Renal pelvis (tissue), 4 donors: ENCODE data around the gene SCD. TPM values are rescaled to one million over a fixed set of nuclear protein-coding genes. Genes with fewer than 3 reads are reported as not detected.

Experiments
- DNase-seq: peaks from one replicate; pipeline ENCODE4 v3.0.0-alpha.2; 2013
- polyA plus RNA-seq, 3 donors: library from polyadenylated mRNA; unstranded; fragments of 120-200 nt; gene quantifications; one replicate each; pipeline ENCODE4 v1.2.1, GENCODE V29; 2013; ENCODE audit not compliant: insufficient read length in 3 of 3

Gene SCD
- polyA plus RNA-seq, 3 donors: 42.6 to 51.5 (median 45.8) TPM

DNA sequence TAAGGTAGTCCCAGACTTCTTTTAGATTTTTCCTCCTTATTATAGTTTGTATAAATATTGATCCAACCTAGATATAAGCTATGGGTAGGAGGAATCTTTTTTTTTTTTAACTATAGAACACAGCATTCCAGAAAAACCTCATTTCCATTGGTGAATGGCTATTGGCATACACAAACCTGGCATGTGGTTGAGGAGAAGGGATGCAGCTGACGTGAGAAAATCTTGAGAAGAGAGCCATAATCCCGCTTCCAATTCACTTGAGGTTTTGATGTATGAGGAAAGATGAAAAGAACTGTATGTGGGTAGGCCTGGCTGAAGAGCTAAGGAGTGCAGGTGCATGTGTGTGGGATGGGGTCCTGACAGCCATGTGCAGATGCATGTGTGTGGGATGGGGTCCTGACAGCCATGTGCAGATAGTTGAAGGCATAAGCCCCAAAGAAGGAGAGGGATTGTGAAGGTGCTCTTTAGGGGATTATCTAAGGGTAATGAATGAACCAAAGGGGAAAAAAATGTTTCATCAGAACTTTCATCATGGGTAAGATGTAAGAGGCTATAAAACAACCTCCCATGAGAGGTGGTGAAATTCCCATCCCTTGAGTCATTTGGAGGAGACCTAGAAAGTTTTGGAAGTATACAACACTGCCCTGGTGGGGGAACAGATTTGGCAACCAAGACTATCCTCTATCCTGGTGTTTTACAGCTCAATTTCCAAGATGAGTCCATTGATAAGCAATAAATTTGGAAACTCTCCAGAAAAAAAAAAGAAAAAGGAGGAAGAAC is 13.2 kb upstream of the SCD start:
- DNase-seq: no peak

DNA sequence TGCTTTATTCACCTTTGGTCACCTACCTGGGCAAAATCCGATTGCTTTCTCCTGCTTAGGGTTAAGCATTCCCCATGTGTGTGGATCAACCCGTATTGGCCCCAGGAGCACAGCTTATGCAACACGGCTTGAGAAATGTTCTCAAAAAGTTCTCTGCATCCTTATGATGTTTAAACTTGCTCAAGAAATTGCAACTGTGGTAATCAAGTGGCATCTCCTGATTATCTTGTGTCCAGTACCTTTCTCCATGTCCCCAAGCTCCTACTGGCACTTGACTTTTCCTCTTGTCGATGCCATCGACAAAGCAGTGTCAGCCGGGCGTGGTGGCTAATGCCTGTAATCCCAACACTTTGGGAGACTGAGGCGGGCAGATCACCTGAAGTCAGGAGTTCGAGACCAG is 12.3 kb upstream of the SCD start:
- DNase-seq: no peak

DNA sequence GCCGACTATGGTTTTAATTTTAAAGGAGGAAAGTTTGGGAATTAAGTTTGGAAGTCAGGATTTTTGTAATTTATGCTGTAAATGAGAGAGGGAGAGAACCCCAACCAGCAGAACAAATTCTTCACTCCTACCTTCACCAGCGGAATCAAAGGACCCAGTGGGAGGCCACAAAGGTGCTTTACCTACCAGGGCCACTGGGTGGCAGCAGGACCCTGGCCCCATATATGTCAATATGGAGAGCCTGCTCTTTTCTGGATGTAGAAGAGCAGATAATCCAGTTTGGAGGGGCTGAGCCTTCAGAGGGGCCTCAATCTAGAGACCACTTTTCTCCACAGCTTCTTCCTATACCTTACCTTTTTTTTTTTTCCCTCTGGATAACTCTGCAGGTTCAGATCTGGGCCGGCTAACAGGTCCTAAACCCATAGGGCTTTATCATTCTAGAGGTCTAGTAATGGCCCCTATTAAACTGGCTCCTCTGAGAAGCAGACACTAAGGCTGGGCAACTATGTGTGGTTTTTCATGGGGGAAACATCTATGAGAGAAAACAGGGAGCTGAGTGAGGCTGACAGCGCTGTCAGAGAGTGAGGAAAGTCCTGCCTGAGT is 8.5 kb upstream of the SCD start:
- peak; percentile 45 for DNase-seq

DNA sequence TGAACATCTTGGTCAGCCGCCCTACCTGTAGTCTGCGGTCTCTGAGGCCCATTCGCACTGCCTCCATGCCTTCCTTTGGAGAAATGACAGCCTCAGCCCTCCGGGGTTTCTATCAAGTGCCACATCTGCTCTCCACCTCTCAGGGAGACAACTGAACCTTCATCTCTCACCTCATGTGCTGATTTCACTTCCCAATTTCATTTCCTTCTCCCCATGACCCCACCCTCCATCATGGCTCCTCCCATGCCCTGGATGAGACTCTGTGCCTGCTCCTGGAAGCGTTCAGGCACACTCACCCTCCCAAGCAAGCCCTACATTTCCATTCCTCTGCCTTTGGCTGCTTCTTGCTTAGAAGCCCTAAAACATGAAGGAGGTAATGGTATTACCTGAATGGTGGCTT is 7.8 kb upstream of the SCD start:
- no peak for DNase-seq

DNA sequence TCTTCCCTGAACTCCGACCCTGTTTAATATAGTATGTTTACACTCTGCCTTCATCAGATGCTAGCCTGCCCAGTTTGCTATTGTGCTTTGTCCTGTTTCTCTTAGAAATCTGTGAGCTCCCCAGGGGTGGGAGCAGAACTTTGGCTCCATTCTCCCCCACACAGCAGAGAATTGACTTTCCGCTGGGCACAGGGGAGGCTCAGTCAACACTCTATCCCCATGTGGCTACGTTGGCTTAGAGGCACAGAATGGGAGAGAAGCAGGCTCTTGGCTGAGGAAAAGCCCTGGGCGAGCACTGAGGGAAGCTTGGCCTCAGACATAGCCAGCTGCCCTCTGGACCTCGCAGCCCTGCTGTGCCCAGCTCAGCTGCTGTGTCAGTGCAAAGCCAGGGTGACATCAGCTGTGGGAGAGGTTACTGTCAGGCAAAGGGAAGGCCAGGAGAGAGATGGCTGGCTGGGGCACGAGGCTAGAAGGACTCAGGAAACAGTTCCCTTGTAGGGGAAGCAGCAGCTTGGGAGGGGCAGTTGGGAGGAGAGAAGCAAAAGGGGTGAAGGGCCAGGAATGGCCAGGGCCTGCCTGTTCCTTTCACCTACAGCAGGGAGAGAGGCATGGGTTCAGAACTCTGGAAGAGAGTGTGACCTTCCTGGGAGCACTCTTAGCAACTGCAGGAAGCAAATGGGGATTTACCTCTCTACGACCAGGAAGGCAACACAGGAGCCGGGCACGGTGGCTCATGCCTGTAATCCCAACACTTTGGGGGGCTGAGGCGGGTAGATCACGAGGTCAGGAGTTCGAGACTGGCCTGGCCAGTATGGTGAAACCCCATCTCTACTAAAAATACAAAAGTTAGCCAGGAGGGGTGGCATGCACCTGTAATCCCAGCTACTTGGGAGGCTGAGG is 5.8 kb upstream of the SCD start:
- DNase-seq: no peak

DNA sequence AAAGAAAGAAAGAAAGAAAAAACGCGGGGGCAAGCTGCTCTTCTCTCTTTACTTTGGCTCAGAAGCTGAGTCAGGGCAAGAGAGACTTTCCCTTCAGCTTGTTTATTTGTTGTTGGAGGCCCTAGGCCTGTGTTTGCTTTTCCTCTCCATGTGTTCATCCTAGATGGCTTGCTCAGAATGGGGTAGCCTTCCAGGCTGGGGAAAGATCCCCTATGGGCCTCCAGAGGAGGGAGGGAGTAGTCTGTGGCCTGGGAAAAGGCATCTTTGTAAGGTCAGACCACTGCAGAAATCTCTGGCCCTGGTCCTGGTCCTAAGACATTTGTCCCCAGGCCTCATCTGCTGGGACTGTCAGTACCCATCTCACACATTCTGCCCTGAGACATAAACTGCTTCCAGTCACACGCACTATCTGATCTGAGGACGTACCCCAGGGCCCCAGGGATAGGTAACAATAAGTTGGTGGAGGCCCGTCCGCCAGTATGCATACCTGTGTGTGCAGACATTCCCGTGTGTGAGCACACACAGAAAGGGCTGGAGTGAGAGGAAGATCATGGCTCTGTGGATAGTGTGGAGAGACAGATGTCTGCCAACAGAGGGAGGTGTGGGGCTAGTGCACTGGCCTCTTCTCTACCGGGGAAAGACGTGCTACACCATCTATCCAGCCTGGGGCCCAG is 4.9 kb upstream of the SCD start:
- peak; percentile 28 for DNase-seq

DNA sequence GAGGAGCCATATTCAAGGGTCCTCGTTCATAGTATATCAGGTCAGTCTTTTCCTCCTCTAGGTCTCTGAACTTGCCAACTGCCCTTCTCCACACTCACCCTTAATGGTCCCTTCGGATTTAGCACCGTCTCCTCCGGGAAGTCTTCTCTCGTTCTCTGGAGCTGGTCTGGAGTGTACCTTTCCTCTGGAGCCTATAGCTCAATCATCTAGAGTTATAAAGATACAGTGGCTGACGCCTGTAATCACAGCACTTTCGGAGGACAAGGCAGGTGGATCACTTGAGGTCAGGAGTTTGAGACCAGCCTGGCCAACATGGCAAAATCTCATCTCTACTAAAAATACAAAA is 4.4 kb upstream of the SCD start:
- no peak for DNase-seq

DNA sequence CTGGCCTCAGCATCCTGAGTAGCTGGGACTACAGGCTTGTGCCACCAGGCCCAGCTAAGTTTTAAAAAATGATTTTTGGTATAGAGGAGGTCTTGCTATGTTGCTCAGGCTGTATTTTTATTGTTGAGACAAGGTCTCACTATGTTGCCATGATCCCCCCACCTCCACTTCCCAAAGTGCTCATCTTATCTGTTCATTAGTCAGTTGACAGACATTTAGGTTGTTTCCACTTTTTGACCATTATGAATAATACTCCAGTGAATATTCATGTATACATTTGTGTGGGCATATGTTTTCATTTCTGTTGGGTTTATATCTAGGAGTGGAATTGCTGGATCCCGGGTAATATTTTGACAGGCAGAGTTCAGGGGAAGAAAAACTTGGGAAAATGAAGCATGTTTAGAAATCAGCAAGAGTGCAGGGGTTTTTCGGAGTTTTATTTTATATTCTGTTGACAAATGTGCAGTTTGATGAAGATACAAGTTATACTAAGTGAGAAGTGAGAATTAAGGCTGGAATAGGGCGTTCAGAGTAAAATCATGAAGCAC is 2.7 kb upstream of the SCD start:
- DNase-seq: no peak

DNA sequence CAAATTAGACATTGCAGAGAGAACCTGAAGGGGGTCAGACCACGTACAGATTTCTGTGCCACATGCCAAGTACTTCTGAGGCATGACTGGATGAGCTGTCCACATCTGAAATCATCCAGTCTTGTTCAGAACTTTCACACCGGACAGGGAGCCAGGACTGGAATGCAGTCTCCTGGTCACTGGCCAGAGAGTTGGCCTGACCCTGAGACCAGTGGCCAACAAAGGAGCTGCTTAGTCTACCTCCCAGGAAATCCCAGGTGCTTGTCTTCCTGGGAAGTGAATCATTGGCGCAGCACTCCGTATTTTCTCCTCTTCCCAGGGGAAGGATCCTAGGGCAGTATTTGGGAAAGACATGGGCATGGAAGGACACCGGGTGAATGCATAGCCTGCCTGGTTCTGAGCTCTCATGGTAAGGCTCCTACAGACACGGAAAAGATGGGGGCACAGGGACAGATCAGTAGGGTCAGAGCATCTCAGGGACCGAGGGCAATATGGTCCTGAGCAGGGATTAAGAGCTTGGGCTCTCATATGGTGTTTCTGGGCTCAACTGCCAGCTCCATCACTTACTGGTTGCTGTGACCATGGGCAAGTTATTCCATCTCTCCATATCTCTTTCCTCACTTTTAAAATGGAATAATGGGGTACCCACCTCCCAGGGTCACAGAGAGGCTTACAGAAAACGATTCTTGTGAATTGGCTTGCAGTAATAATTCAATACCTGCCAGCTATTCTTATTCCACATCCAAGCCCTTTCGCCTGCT is 1.3 kb upstream of the SCD start:
- no peak for DNase-seq

DNA sequence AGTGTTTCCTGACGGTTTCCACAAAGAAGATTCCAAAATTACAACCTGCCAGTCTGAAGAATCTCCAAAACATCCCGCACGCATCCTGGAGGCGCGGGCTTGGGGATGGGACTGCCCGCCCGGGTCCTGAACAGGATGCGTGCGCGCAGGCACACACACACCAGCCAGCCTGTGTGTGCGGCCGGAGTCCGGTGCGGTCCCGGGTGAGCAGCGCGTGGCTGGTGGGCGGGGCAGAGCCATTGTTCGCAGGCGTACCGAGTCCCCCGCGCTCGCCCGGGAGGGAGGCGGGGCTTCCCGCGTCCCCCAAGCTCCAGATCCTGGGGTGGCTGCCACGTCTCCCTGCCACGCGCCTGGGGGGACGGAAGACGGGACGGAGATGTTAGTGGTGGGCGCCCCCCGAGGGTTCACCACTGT is 675 bp upstream of the SCD start:
- peak; percentile 68 for DNase-seq

DNA sequence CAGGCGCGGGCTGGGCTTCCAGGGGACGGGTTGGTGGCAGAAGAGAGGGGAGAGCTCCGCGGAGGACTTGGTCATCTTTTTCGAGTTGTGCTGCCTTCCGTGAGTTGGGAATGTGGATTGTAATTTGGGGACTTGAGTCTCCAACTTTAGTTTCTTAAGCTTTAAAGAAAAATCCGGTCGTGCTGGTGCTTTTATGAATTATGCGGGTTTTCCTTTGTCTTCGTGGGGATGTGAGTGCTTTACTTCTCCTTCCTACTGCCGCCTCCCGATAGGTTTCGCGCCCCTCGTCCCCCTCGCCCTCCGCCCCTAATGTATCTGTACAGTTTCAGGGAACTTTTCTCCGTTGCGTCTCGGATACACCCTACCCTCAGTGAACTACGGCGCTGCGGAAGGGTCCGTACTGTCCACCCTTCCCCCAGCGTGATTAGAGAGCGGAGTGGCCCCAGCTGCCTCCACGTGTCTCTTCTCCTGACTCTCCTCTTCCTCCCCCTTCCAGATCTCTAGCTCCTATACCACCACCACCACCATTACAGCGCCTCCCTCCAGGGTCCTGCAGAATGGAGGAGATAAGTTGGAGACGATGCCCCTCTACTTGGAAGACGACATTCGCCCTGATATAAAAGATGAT is 649 bp downstream of the SCD start:
- peak; percentile 20 for DNase-seq

DNA sequence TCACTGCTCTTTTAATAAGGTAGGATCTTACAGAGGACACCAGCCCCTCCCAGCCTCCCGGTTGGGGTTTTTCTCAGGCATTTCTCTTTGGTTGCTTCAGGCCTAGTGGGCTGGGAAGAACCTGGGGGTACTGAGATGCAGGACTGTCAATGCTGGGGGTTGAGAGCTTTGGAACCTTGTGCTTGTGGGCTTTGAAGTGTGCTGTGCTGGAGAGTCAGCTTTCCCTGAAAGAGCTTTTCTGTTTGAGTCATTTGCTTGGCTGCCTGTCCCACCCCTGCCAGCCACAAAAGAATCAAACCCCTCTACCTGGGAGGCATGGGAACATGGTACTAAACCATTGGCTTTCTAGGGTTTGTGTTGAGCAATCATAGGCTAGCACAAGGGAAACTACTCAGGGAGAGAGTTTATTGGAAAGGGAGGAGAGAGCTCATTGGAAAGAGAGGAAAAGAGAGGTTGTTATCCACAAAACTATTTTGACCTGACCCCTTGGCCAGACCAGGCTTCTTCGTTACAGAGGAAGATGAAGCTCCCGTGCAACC is 1.4 kb downstream of the SCD start:
- no peak for DNase-seq

DNA sequence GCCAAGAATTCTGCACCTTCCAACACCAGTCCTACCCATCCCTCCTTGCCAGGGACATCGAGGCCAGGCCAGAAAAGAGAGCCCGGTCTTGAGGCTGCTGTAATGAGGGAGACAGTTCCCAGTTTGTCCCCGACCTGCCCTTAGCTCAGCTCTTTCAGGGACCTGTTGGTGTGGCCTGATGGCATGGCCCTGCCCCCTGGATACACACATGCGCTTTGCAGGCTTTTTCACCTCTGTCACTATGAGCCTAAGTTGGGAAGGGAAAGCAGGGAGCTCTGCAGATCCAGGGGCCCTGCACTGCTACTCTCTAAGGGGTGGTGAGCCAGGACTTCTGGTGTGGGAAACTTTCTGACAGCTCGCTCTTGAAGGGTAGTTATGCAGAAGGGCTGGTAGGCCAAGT is 2.1 kb downstream of the SCD start:
- DNase-seq: no peak

DNA sequence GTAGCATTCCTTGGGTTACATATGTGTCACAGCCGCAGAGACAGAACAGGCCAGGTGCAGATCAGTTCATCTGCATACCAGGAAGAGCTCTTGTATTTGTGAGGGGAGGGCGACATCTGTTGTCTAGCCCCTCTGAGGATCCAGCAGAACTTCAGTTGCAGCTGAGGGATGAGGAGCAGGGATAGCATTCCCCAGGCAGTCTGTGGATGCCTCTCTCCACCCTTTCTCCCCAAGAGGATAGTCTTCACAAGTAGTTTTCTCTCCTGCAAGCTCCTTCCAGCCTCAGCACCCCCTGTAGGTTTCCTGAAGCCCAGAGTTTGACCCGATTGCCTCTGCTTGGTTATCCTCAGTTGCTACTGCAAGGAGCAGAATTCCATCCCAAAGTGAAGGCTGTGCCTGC is 2.6 kb downstream of the SCD start:
- no peak for DNase-seq

DNA sequence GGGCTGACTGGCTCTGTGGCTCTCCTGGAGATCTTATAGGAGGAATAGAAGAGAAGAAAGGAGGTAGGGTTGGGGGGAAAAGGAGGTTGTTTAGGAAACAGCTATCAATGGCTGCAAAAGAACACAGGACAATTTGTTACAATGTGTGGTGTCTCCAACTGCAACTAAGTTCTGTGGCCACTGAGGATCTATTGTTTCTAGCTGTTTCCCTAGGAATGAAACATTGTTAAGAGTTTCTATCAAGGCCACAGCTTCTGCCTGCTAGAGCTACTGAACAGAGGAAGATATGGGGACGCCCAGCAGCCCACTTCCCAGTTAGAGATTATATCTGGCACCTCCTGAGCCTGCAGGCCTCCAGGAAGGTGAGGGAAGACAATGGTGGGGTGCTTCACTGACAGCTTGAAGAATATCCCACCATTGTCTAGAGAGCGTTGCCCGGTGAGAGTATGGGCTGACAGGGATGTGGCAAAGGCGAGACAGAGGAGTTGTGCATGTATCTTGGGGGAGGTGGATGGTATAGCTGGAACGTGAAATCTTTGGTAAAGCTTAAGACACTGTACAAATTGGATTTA is 4.0 kb downstream of the SCD start:
- DNase-seq: no peak

DNA sequence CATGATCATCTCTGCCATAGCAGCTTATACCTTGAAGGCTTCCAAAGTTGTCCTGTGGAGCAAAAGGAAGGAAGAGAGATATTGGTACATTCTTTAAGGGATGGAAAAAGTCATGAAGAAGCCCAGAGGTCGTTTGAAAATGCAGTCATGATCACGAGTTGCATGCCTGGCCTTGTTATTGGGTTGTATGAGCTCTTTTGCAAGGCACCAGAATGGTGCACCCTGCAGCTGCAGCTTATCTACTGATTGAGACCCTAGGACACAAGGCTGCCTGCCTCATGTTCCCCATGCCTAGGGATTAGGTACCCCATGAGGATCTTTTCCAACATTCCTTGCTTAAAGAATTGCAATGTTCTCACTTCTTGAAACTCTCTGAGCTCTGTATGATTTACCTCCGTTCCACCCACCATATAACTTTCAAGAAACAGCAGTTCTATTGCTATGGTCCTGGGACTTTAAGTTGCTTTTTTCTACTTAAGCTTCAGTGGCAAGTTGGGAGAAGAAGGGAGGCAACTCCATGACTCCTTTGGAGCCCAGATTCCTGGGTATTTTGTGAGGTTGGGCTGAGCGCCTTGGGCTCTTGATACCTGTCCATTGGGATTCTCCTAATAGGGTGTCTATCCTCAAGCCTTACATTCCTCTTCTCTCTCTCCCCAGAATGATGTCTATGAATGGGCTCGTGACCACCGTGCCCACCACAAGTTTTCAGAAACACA is 6.9 kb downstream of the SCD start:
- no peak for DNase-seq

DNA sequence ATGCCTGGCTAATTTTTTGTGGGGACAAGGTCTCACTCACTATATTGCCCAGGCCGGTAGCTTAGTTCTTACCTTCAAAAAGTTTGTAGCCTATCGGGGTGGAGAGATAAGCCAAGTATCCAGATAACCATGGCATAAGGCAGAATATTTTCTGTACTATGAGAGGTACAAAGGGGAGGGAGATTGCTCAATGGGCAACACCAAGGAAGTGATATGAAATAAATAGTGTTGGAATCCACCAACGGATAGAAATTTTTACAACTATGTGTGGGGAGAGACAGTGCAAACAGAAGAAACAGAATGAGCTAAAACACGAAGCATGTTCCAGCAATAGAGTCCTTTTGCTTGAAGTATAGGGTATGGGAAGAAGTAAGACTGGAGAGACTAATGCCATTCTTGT is 8.1 kb downstream of the SCD start:
- DNase-seq: no peak

DNA sequence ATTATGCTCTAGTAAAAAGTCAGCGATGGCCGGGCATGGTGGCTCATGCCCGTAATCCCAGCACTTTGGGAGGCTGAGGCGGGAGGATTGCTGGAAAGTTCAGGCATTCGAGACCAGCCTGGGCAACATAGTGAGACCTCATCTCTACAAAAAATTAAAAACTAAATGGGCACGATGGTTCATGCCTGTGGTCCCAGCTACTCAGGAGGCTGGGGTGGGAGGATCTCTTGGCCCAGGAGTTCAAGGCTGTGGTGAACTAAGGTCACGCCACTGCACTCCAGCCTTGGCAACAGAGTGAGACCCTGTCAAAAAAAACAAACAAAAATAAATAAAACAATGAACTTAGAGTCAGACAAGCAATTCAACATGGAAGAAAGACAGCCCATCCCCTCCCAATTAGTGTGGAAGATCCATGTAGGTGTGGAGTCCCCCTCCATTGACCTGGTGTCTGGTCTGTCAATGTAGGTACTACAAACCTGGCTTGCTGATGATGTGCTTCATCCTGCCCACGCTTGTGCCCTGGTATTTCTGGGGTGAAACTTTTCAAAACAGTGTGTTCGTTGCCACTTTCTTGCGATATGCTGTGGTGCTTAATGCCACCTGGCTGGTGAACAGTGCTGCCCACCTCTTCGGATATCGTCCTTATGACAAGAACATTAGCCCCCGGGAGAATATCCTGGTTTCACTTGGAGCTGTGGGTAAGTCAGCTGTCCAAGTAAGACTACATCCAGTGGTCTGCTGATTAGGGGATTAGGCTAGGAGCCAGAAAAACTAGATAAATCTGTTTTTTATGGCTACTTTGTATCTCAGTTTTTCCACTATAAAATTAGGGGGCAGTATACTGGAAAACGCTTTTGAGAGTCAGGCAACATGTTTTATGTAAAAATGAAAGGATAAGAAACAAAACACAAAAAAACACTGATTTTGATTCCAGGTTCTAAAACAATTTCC is 9.3 kb downstream of the SCD start:
- DNase-seq: no peak
